GM23338 (cell line): Measurements from ENCODE around the gene DCST2. TPM values are rescaled to one million over a fixed set of nuclear protein-coding genes. Genes with fewer than 3 reads are reported as not detected.

Experiments used
- ATAC-seq: fragments of 200-7000 bp; cut with Tn5 transposase; 3 replicates; pipeline ENCODE4 v1.9.1; 2020
- DNase-seq: peaks from one replicate; pipeline ENCODE4 v3.0.0-alpha.2; 2015; ENCODE audit warnings: low spot score
- H2AFZ ChIP-seq: fragments of 200-600 bp; sonication (generic); 2 replicates; pipeline ENCODE4 v1.8.0; 2016; ENCODE audit warnings: antibody characterized with exemption, mild to moderate bottlenecking, moderate library complexity
- H3F3A ChIP-seq: fragments of 200-600 bp; sonication (generic); replicated peaks from 2 replicates; pipeline ENCODE4 v1.8.0; 2017; ENCODE audit warnings: antibody characterized with exemption, mixed run types, low read depth
- H3K27ac ChIP-seq: fragments of 200-600 bp; sonication (generic); 2 replicates; pipeline ENCODE4 v1.6.1; 2016; ENCODE audit warnings: low read depth
- H3K27me3 ChIP-seq: fragments of 200-600 bp; sonication (generic); 2 replicates; pipeline ENCODE4 v1.8.0; 2016; ENCODE audit warnings: mild to moderate bottlenecking, mixed run types, moderate library complexity; ENCODE audit not compliant: insufficient read depth
- H3K36me3 ChIP-seq: fragments of 200-600 bp; sonication (generic); 2 replicates; pipeline ENCODE4 v1.8.0; 2016; ENCODE audit warnings: mild to moderate bottlenecking; ENCODE audit not compliant: insufficient read depth
- H3K4me1 ChIP-seq: fragments of 200-600 bp; sonication (generic); 2 replicates; pipeline ENCODE4 v1.8.0; 2016; ENCODE audit warnings: mild to moderate bottlenecking, moderate library complexity; ENCODE audit not compliant: insufficient read depth
- H3K4me2 ChIP-seq: fragments of 200-600 bp; sonication (generic); 2 replicates; pipeline ENCODE4 v1.7.1; 2017; ENCODE audit warnings: mixed run types
- H3K4me3 ChIP-seq: fragments of 200-600 bp; sonication (generic); 2 replicates; pipeline ENCODE4 v1.6.1; 2016; ENCODE audit warnings: mixed run types
- H3K79me2 ChIP-seq: fragments of 200-600 bp; sonication (generic); replicated peaks from 2 replicates; pipeline ENCODE4 v1.8.0; 2017; ENCODE audit warnings: mild to moderate bottlenecking; ENCODE audit not compliant: insufficient read depth
- H3K9me2 ChIP-seq: fragments of 200-600 bp; sonication (generic); 2 replicates; pipeline ENCODE4 v1.8.0; 2017; ENCODE audit not compliant: insufficient read depth
- H4K20me1 ChIP-seq: fragments of 200-600 bp; sonication (generic); replicated peaks from 2 replicates; pipeline ENCODE4 v1.8.0; 2017; ENCODE audit warnings: mild to moderate bottlenecking; ENCODE audit not compliant: insufficient read depth
- H3K27ac Mint-ChIP-seq: 2 replicates; pipeline ENCODE4 v1.8.0; 2020; ENCODE audit warnings: inconsistent platforms, mild to moderate bottlenecking, moderate library complexity, mixed read lengths
- H3K27me3 Mint-ChIP-seq: 3 replicates; pipeline ENCODE4 v1.8.0; 2022; ENCODE audit warnings: low read depth, mild to moderate bottlenecking, moderate library complexity, mixed read lengths, inconsistent platforms; ENCODE audit not compliant: insufficient read depth, poor library complexity
- H3K36me3 Mint-ChIP-seq: 3 replicates; pipeline ENCODE4 v1.8.0; 2021; ENCODE audit warnings: low read depth, mild to moderate bottlenecking, inconsistent platforms, moderate library complexity, mixed read lengths
- H3K4me1 Mint-ChIP-seq: 3 replicates; pipeline ENCODE4 v1.8.0; 2020; ENCODE audit warnings: mild to moderate bottlenecking, inconsistent platforms, mixed read lengths
- H3K4me3 Mint-ChIP-seq: 3 replicates; pipeline ENCODE4 v1.8.0; 2021; ENCODE audit warnings: moderate library complexity, mild to moderate bottlenecking, inconsistent platforms, mixed read lengths
- H3K9me3 Mint-ChIP-seq: 3 replicates; pipeline ENCODE4 v1.8.0; 2020; ENCODE audit warnings: moderate library complexity, mild to moderate bottlenecking, inconsistent platforms, mixed read lengths
- ETS1 ChIP-seq: IDR thresholded peaks from 2 replicates; pipeline ENCODE4 v1.6.1; 2016; ENCODE audit warnings: antibody characterized with exemption
- EZH2 ChIP-seq: fragments of 200-600 bp; sonication (generic); IDR thresholded peaks from one replicate; pipeline ENCODE4 v1.8.0; 2017; ENCODE audit warnings: antibody characterized with exemption, mild to moderate bottlenecking, low read depth; ENCODE audit not compliant: unreplicated experiment
- JUNB ChIP-seq: IDR thresholded peaks from one replicate; pipeline ENCODE4 v1.6.1; 2016; ENCODE audit warnings: antibody characterized with exemption; ENCODE audit not compliant: unreplicated experiment
- NANOG ChIP-seq: IDR thresholded peaks from 2 replicates; pipeline ENCODE4 v1.6.1; 2016; ENCODE audit warnings: antibody characterized with exemption, borderline replicate concordance
- REST ChIP-seq: IDR thresholded peaks from one replicate; pipeline ENCODE4 v1.6.1; 2018; ENCODE audit warnings: antibody characterized with exemption; ENCODE audit not compliant: unreplicated experiment
- STAT1 ChIP-seq: IDR thresholded peaks from one replicate; pipeline ENCODE4 v1.6.1; 2016; ENCODE audit warnings: antibody characterized with exemption; ENCODE audit not compliant: unreplicated experiment
- ZNF114 ChIP-seq: fragments of 250-450 bp; sonication (Bioruptor Pico); IDR thresholded peaks from 2 replicates; pipeline ENCODE4 v1.5.0; 2020; ENCODE audit warnings: mild to moderate bottlenecking, moderate library complexity
- ZNF331 ChIP-seq: fragments of 250-450 bp; sonication (Bioruptor Pico); IDR thresholded peaks from 2 replicates; pipeline ENCODE4 v1.5.0; 2020; ENCODE audit warnings: low read depth, mild to moderate bottlenecking, moderate library complexity
- polyA plus RNA-seq: library from polyadenylated mRNA; unstranded; fragments of >200 nt; fragmentation: Nextera tagmentation; extraction: Ambion mirVana; gene quantifications from 2 replicates; pipeline ENCODE4 v1.2.1, GENCODE V29; 2016
- total RNA-seq: library from RNA; depleted of rRNA; stranded (reverse); fragments of >200 nt; shearing (Covaris generic); gene quantifications from 2 replicates; pipeline ENCODE4 v1.2.3, GENCODE V29; 2014
- TF ChIP-seq, protein P1 (sequence below), 2 experiments: fragments of 200-600 bp in 1 of 2; sonication (generic) in 1 of 2; conservative IDR thresholded peaks; 2 replicates each; pipeline versions ENCODE4 v1.5.1 to v1.6.1; 2016 to 2017; ENCODE audit warnings: antibody characterized with exemption in 2 of 2, low read depth in 2 of 2, mild to moderate bottlenecking in 2 of 2, moderate library complexity in 1 of 2

DCST2 gene
- total and polyA plus RNA-seq, 2 experiments from 2014 or later, result 0.78 TPM; not detected in 1

DNA sequence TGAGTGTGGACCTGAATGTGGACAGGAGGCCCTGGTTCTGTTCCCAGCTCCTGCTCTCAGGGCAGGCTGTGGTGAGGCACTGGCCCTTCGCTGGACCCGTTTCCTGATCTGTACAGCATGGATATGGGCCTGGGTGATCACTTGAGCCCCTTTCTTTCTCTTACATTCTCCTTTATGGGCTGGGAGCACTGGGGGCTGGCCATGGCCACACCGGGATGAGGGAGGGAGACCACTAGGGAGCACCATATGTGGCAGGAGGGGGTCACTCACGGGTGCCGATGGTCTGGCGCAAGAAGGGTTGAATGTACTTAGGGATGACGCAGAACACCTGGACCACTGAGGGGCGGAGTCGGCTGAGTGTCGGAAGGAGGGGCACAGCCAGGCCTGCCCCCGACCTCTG is 2.7 kb downstream of the DCST2 start:
- no peaks in the 10 kb centered on the region for H3K9me2 ChIP-seq
- no peaks in the 10 kb centered on the region for H3K4me1 ChIP-seq
- Mint-ChIP-seq H3K27ac (no peak overlapping the region), H3K9me3 (no peaks in the 10 kb centered on the region), H3K4me1 (peaks cover 5% of the 10 kb centered on the region; the same call in 2 of the 3 replicates), H3K36me3 (no peaks in the 10 kb centered on the region), H3K4me3 (no peak overlapping the region), H3K27me3 (peaks cover 13% of the 10 kb centered on the region)
- H3K36me3 ChIP-seq, result no peaks in the 10 kb centered on the region
- no peaks in the 10 kb centered on the region for H3K27me3 ChIP-seq
- H4K20me1 ChIP-seq, result no peaks in the 10 kb centered on the region
- no peak overlapping the region for H3K4me2 ChIP-seq
- no peak overlapping the region for H3K4me3 ChIP-seq
- TF ChIP-seq, protein P1, sequence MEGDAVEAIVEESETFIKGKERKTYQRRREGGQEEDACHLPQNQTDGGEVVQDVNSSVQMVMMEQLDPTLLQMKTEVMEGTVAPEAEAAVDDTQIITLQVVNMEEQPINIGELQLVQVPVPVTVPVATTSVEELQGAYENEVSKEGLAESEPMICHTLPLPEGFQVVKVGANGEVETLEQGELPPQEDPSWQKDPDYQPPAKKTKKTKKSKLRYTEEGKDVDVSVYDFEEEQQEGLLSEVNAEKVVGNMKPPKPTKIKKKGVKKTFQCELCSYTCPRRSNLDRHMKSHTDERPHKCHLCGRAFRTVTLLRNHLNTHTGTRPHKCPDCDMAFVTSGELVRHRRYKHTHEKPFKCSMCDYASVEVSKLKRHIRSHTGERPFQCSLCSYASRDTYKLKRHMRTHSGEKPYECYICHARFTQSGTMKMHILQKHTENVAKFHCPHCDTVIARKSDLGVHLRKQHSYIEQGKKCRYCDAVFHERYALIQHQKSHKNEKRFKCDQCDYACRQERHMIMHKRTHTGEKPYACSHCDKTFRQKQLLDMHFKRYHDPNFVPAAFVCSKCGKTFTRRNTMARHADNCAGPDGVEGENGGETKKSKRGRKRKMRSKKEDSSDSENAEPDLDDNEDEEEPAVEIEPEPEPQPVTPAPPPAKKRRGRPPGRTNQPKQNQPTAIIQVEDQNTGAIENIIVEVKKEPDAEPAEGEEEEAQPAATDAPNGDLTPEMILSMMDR (conservative IDR thresholded peaks at IDR 0.05; ENCODE audit: low read depth in 2 of 2), result no peak
- TF ChIP-seq NANOG (no peak), ZNF114 (no peak), JUNB (no peak), ZNF331 (CRISPR knock-in tag) (no peak), EZH2 (no peak), REST (no peak)
- no peaks in the 10 kb centered on the region for H3F3A ChIP-seq
- no peak overlapping the region for H2AFZ ChIP-seq
- H3K79me2 ChIP-seq, result no peaks in the 10 kb centered on the region
- H3K27ac ChIP-seq, result no peak overlapping the region
- ATAC-seq, result no peak
- no peak for DNase-seq

- Histone ChIP-seq H3F3A (no peaks in the 10 kb centered on the region), H3K4me3 (no peak overlapping the region), H3K4me2 (no peak overlapping the region), H3K9me2 (no peaks in the 10 kb centered on the region), H2AFZ (no peak overlapping the region), H3K27me3 (no peaks in the 10 kb centered on the region), H3K79me2 (no peaks in the 10 kb centered on the region), H3K4me1 (no peaks in the 10 kb centered on the region; the same call in 1 of the 2 replicates), H3K36me3 (no peaks in the 10 kb centered on the region), H3K27ac (no peak overlapping the region), H4K20me1 (no peaks in the 10 kb centered on the region)
- ATAC-seq (no peak), DNase-seq (no peak)
- H3K27ac Mint-ChIP-seq, result no peak overlapping the region
- no peaks in the 10 kb centered on the region for H3K36me3 Mint-ChIP-seq
- no peaks in the 10 kb centered on the region for H3K9me3 Mint-ChIP-seq
- no peak for TF ChIP-seq STAT1
- TF ChIP-seq ETS1, result no peak
- TF ChIP-seq REST, result no peak
- peaks cover 5% of the 10 kb centered on the region for H3K4me1 Mint-ChIP-seq
- no peak overlapping the region for H3K4me3 Mint-ChIP-seq
- peaks cover 18% of the 10 kb centered on the region for H3K27me3 Mint-ChIP-seq
Measured at GRCh38 chr1:155030243-155030795, 3.3 kb downstream of the DCST2 start.
